HG03103 (cell line): Measurements from ENCODE around the gene RTTN.
A peak's percentile ranks its signal among the peaks of the same experiment; 100 is the strongest.
"Not testable (repeated sequence)": the region's sequence is repeated elsewhere in the genome, so short reads cannot be mapped to it uniquely, and the experiment has no call there.

Experiments
- ATAC-seq: cut with Tn5 transposase; IDR thresholded peaks from one replicate; pipeline ENCODE4 v1.9.1; 2021; ENCODE audit warnings: low read depth; ENCODE audit not compliant: unreplicated experiment

RTTN gene

GRCh38 chr18:69995774-69996173 is 209.7 kb downstream of the RTTN start:
- no peak for ATAC-seq

GRCh38 chr18:69992776-69993175 is 212.7 kb downstream of the RTTN start:
- ATAC-seq: no peak

- no peak for ATAC-seq
Measured at GRCh38 chr18:69987870-69988269, 217.6 kb downstream of the RTTN start.

DNA sequence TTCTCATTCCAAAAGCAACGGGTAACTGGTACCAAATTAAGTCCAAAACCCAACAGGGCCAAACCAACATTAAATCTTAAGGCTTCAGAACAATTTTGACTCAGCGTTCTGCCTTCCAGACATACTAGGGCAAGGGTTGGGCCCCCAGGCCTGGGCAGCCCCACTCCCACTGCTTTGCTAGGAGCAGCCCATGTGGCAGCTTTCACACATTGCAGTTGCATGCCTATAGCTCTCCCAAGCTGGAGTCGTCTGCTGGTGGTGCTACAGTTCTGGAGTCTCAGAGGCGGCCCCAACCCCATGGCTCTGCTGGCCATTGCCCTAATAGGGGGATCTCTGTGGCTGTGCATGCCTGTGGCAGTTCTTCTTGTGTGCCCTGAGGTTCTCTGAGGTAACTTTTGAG is 220.2 kb downstream of the RTTN start:
- ATAC-seq: no peak

- ATAC-seq: no peak
Measured at GRCh38 chr18:69982417-69982816, 223.1 kb downstream of the RTTN start.

DNA sequence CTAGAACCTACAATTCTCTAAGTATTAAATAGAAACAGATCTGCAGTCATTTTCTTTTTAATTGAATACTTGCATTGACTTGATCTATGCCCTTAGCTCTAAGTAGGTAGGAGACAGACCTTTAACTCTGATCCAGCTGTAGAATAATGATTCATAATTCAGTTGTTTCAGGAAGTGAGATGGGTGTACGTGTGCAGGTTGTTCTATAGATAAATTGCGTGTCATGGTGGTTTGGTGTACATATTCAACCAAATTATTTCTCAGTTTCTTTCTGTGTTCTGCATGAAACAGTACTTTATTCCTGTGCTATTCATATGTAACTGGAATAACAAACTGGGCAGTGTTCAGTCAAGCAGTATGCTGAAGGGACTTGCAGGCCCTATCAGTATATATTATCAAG is 223.5 kb downstream of the RTTN start:
- ATAC-seq: peak; percentile 48

- no peak for ATAC-seq
Measured at GRCh38 chr18:69980982-69981804, 224.3 kb downstream of the RTTN start.

DNA sequence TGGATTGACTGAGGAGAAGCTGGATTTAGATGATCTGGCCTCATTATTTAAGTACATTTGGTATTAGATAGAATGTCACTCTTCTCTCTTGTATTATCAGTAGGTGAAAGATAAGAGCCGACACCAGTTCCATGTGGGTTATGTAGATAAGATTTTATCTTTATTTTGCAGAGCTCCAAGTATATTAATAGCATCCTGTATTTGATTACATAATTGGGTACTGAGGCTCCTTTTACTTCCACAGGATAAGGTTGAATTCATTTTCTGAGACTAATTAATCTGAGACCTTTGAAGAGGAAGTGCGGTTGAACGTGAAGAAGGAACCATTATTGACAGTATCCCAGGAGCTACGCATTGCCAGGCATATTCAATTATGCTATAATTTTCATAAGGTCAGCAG is 225.0 kb downstream of the RTTN start:
- ATAC-seq: no peak

DNA sequence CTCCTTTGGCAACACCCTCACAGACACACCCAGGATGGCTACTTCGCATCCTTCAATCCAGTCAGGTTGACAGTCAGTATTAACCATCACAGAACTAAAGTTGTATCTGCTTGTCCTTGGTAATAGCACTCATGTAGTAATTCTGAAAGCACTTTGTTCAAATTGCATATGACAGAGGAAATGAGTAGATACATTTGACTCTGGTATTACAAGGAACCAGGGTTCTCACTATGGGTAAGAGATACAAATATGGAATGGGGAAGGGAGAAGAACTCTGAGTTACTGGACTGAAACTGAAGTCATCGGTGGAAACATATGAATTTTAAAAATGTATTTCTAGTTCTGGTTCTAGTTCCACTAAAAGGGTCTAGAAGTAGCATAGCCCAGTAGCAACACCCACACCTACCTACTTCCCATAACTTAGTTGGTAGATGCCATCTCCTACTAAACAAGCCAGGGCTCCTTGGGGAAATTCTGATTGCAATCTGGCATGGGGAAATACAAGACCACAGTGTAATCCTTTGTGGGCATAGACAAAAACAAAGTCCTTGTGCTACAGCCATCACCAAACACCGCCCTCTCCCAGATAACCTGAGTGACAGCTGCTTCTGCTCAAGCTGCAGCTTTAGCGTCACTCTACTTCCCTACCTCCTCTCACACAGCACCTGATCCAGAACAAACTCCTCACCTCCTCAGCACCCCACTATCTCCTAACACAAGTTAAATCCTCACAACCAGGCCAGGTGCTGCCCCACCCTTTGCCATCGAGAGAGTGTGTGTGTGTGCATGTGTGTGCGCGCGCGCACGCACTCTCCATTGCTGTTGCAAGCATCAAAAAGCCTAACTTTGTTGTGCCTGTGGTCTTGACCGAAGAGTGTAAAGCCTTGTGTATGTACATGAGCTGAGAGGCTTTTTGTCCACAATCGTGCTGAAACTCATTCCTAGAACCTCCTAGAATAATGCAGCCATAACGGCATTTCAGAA is 226.5 kb downstream of the RTTN start:
- peak; percentile 67 for ATAC-seq

DNA sequence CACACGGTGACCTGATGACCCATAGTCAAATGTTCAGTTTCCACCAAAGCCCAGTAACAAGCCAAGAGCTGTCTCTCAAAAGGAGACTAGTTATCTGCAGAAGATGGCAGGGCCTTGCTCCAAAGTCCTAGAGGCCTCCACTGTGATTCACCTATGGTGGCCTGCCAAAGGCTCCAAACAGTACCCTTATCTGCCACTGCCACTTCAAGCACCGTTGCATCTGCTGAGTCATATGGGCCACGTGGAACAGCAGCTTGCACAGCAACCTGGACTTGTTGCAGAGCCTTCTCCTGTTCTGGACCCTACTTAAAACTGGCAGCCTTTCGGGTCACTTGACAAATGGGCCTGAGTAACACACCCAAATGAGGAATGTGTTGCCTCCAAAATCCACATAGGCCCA is 230.2 kb downstream of the RTTN start:
- ATAC-seq: not testable (repeated sequence)

DNA sequence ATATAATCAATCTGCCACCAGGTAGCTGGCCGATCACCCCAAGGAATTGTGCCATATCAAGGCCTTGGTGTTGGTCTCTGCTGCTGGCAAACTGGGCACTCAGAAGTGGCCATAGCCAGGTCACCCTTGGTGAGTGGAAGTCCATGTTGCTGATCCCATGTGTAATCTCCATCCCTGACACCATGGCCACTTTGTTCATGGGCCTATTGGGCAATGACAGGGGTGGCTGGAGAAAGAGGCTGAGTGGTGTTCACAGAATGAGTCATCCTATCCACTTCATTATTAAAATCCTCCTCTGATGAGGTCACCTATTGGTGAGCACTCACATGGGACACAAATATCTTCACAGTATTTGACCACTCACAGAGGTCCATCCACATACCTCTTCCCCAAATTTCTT is 231.1 kb downstream of the RTTN start:
- ATAC-seq: no peak

DNA sequence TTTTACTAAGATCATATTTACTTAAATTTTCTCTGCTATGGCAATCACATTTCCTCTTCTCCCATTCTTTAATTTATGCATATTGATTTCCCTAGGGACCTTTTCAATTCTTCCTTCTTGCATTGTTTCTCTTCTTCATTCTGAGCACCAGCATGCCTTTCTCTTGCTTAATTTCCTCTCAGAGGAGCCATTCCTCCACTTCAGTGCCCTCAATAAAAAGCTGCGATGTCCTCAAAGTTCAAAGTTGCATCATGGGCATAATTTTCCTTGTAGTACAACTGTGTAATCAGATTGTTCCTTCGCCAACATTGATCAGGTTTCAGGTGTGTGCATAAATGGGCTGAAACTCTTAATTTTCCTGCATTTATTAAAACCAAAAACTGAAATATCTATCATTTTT is 236.0 kb downstream of the RTTN start:
- ATAC-seq: no peak

GRCh38 chr18:69968039-69968438 is 237.4 kb downstream of the RTTN start:
- peak; percentile 77 for ATAC-seq

DNA sequence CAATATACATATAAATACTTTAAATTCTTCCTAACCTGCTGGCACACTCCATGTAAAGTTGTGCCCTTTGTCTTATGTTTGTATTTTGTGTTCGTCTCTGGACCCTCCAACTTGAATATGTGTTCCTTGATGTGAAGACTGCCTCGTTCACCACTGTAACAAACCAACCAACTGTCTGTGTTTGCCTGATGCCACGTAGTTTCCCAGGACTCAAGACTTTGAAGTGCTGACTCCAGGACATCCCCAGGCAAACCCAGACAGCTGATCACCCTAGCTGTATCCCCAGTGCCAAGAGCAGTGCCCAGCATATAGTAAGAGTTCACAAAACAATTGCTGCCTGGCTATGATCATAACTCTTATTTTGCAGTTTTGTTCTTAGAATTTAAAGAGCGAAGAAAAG is 242.3 kb downstream of the RTTN start:
- no peak for ATAC-seq

DNA sequence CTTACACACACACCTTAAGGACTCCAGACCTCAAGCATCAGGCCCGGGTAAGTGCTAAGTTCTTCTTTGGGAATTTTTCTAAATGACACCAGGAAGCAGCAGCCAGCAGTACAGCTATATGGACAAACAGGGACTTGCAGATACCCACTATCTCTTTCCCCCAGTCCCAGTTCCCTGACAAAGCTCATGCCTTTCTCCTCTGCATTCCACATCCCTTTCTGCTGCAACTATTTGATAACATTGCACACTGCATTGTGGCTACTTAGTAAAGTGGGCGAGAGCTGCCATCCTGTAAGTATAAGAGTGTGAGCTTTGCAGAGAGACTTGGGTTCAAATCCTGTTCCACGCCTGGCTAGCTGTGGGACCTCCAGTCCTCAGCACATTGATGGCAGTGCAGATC is 243.8 kb downstream of the RTTN start:
- no peak for ATAC-seq

DNA sequence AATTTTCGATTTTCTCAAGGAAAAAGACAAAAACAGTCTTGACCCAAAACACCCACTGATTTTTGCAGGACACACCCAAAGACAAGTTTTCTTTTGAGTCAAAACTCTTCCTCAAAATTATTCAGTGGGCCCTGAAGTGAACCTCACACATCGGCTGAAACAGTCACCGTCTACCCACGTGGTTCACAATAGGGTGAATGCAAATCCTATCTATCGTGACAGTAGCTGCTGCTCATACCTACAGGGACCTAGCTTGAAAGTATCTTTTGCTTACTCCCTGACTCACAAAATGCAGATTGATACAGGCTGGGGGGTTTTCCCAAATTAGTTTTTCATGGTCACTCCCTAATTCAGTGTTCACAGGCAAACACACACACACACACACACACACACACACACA is 247.1 kb downstream of the RTTN start:
- ATAC-seq: peak; percentile 43

GRCh38 chr18:69957747-69958146 is 247.7 kb downstream of the RTTN start:
- no peak for ATAC-seq

DNA sequence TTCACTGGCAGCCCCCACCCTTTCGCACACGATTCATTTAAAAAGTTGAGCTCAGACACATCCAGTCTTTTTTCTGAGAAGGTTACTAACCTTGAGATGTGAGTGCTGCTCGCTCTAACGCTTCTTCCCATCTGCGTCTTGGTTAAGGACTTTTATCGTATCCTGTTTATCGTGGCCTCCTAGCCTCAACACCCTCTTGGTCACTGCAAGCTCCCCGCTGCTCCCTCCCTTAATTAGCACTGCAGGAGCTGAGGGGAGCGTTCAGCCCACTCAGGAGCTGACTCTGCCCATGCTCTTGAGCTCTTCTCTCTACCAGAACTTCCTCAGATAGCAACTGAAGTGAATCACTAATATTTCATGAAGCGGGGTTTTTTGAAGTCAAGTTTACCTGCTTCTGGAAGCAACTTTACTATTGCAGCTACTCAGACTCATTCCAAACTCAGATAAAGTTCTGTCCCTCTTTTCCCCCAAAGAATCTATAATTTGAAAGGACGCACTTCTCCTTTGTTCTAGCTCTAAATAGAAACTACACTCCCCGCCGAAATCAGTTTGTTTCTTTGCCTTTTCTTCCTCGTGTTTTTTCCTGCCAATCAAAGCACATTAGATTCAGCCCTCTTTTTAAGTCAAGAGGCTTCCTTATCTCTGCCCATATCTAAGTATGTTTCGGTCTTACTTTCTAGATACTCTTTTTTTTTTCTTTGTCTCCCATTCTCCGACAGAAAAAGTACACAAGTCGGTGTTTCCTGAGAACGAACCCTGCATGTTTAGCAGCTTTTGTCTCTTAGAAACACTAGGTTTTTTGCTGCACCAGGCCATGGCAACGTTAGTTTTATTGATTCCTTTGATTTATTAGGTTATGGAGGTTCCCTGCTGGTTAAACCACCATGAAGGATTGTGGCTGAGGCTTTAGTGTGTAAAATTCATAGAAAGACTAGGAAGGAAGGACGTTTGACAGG is 248.5 kb downstream of the RTTN start:
- no peak for ATAC-seq

DNA sequence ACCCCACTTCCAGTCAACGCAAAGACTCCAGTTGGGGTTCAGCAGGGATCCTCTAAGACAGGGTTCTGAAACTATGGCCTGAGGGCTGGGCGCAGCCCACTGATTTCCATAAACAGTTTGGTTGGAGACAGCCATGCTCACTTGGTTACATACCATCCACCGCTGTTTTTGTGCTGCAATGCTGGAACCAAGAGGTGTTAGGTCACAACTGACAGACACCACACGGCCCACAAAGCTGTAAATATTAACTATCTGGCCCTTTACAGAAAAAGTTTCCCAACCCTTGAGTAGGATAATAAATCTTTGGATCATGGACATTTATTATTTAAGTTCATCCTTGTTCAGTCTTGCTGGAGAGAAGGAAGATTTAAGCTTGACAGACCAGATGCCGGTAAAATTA is 249.4 kb downstream of the RTTN start:
- no peak for ATAC-seq

DNA sequence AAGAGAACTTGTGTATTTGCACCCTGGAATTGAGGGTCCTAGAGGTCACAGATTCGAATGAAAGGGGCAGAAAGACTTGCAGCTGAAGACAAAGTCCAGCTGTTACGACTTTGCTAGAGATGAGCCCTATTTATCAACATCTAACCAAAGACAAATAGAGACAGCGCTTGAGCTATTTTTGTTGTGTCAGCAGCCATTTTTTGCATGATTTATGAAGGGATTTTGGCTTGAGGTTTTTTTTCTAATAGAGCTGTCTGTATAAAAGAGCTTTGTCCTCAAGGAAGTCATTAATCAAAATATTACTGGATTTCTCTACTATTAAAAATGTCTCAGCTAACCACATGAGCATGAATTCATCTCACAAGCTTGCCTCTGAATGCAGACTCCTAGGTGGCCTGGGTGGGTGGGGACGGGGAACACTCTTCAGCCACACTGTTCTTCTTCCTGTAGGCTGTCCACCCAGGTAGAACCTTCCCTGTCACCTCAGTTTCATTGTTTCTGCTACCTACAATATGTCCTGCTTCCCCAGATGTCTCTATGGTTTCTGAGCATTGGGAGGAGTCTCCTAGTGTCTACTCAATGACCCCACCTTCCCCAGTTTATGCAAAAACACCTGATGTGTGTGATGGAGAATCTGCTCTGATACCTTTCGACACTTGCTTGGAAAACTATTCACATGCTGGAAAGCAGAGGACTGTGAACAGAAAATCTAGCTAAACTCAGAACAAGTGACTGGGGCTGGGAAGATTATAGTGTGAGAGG is 250.6 kb downstream of the RTTN start:
- ATAC-seq: peak; percentile 22
